ENCODE results near the gene MYH8.

DNA sequence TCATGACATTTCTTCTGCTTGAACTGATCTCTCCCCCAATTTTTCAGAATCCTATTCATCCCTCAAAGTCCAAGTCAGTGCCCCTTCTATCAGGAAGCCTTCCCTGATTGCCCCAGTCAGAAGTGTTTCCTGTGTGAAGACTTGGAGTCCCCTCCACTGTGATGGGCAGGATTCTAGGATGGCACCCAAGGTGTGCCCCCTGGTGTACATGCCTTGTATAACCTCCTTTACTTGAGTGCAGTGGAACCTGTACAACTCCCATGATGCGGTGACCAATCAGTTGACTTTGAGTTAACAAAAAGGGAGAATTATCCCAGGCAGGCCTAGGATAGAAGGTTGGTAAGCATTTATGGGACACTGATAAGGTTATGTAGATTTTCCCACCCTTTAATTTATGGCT, 72.3 kb downstream of the MYH8 start:
- TF ChIP-seq, protein P1, sequence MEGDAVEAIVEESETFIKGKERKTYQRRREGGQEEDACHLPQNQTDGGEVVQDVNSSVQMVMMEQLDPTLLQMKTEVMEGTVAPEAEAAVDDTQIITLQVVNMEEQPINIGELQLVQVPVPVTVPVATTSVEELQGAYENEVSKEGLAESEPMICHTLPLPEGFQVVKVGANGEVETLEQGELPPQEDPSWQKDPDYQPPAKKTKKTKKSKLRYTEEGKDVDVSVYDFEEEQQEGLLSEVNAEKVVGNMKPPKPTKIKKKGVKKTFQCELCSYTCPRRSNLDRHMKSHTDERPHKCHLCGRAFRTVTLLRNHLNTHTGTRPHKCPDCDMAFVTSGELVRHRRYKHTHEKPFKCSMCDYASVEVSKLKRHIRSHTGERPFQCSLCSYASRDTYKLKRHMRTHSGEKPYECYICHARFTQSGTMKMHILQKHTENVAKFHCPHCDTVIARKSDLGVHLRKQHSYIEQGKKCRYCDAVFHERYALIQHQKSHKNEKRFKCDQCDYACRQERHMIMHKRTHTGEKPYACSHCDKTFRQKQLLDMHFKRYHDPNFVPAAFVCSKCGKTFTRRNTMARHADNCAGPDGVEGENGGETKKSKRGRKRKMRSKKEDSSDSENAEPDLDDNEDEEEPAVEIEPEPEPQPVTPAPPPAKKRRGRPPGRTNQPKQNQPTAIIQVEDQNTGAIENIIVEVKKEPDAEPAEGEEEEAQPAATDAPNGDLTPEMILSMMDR (IDR thresholded peaks at IDR 0.05; ENCODE audit: poor library complexity), result peak; percentile 6
- TF ChIP-seq EZH2 (IDR thresholded peaks at IDR 0.05; ENCODE audit: borderline replicate concordance) (no peak), EZH2phosphoT487 (IDR thresholded peaks at IDR 0.05; ENCODE audit: low read depth, severe bottlenecking, unreplicated experiment) (no peak)
